SK-N-SH treated with all-trans-retinoic acid at 6 μM for 48 hours (cell line): ENCODE data around the gene STK17B.
A peak's percentile ranks its signal among the peaks of the same experiment; 100 is the strongest.

ENCODE experiments used
- ATAC-seq: fragments of 200-7000 bp; cut with Tn5 transposase; 3 replicates; pipeline ENCODE4 v1.9.1; 2020; ENCODE audit warnings: mild to moderate bottlenecking, moderate library complexity
- ARNTL ChIP-seq: fragments of 450-650 bp; formaldehyde crosslinking; IDR thresholded peaks from 2 replicates; pipeline ENCODE4 v1.5.0; 2020; ENCODE audit warnings: low read depth, mild to moderate bottlenecking, moderate library complexity, borderline replicate concordance
- BACH2 ChIP-seq: fragments of 250-450 bp; sonication (Bioruptor Pico); IDR thresholded peaks from 2 replicates; pipeline ENCODE4 v1.9.0; 2021; ENCODE audit warnings: mild to moderate bottlenecking, borderline replicate concordance
- CSDC2 ChIP-seq: fragments of 250-450 bp; sonication (Bioruptor Pico); IDR thresholded peaks from 2 replicates; pipeline ENCODE4 v1.5.0; 2020; ENCODE audit warnings: mild to moderate bottlenecking, moderate library complexity
- ESRRG ChIP-seq: fragments of 250-450 bp; sonication (Bioruptor Pico); IDR thresholded peaks from 2 replicates; pipeline ENCODE4 v1.6.1; 2021; ENCODE audit warnings: mild to moderate bottlenecking
- GLIS3 ChIP-seq: fragments of 250-450 bp; sonication (Bioruptor Pico); IDR thresholded peaks from 2 replicates; pipeline ENCODE4 v1.5.0; 2020; ENCODE audit warnings: mild to moderate bottlenecking, moderate library complexity
- ISL1 ChIP-seq: fragments of 250-450 bp; sonication (Bioruptor Pico); IDR thresholded peaks from 2 replicates; pipeline ENCODE4 v2.1.2; 2022; ENCODE audit warnings: mild to moderate bottlenecking, moderate library complexity
- OSR1 ChIP-seq: fragments of 250-450 bp; sonication (Bioruptor Pico); IDR thresholded peaks from 2 replicates; pipeline ENCODE4 v1.8.0; 2022; ENCODE audit warnings: moderate library complexity, mild to moderate bottlenecking, inconsistent platforms
- PPARA ChIP-seq: fragments of 250-450 bp; sonication (Bioruptor Pico); IDR thresholded peaks from 2 replicates; pipeline ENCODE4 v1.5.0; 2020; ENCODE audit warnings: mild to moderate bottlenecking, borderline replicate concordance
- SNAI2 ChIP-seq: fragments of 250-450 bp; sonication (Bioruptor Pico); IDR thresholded peaks from 2 replicates; pipeline ENCODE4 v1.5.0; 2020; ENCODE audit warnings: mild to moderate bottlenecking, moderate library complexity
- TCF4 ChIP-seq: fragments of 250-450 bp; sonication (Bioruptor Pico); IDR thresholded peaks from 2 replicates; pipeline ENCODE4 v1.8.0; 2021; ENCODE audit warnings: mild to moderate bottlenecking, moderate library complexity, borderline replicate concordance
- TOX ChIP-seq: fragments of 250-450 bp; sonication (Bioruptor Pico); IDR thresholded peaks from 2 replicates; pipeline ENCODE4 v1.8.0; 2021; ENCODE audit warnings: mild to moderate bottlenecking, moderate library complexity, borderline replicate concordance
- ZC3H10 ChIP-seq: fragments of 250-450 bp; sonication (Bioruptor Pico); IDR thresholded peaks from 2 replicates; pipeline ENCODE4 v1.5.1; 2021; ENCODE audit warnings: mild to moderate bottlenecking, moderate library complexity
- ZFP3 ChIP-seq: fragments of 250-450 bp; sonication (Bioruptor Pico); IDR thresholded peaks from 2 replicates; pipeline ENCODE4 v1.5.0; 2020; ENCODE audit warnings: mild to moderate bottlenecking, moderate library complexity
- ZNF565 ChIP-seq: fragments of 450-650 bp; formaldehyde crosslinking; conservative IDR thresholded peaks from 2 replicates; pipeline ENCODE4 v1.5.0; 2020; ENCODE audit warnings: low read depth, mild to moderate bottlenecking, moderate library complexity
- ZNF70 ChIP-seq: fragments of 450-650 bp; formaldehyde crosslinking; IDR thresholded peaks from 2 replicates; pipeline ENCODE4 v1.5.0; 2020; ENCODE audit warnings: mild to moderate bottlenecking, moderate library complexity
- ZNF8 ChIP-seq: fragments of 450-650 bp; formaldehyde crosslinking; IDR thresholded peaks from 2 replicates; pipeline ENCODE4 v1.5.0; 2020; ENCODE audit warnings: mild to moderate bottlenecking, moderate library complexity
- TF ChIP-seq, protein P1 (sequence below): fragments of 250-450 bp; sonication (Bioruptor Pico); IDR thresholded peaks from 2 replicates; pipeline ENCODE4 v1.8.0; 2021; ENCODE audit warnings: low read depth, mild to moderate bottlenecking, moderate library complexity, borderline replicate concordance
- TF ChIP-seq, protein P2 (sequence below): fragments of 250-450 bp; sonication (Bioruptor Pico); IDR thresholded peaks from 2 replicates; pipeline ENCODE4 v1.8.0; 2020; ENCODE audit warnings: mild to moderate bottlenecking, moderate library complexity, borderline replicate concordance
- TF ChIP-seq, protein P3 (sequence below): fragments of 250-450 bp; sonication (Bioruptor Pico); IDR thresholded peaks from 2 replicates; pipeline ENCODE4 v1.5.1; 2020; ENCODE audit warnings: low read depth, mild to moderate bottlenecking, moderate library complexity
- TF ChIP-seq, protein P4 (sequence below): fragments of 250-450 bp; sonication (Bioruptor Pico); IDR thresholded peaks from 2 replicates; pipeline ENCODE4 v1.5.1; 2021; ENCODE audit warnings: mild to moderate bottlenecking, moderate library complexity

STK17B gene

DNA sequence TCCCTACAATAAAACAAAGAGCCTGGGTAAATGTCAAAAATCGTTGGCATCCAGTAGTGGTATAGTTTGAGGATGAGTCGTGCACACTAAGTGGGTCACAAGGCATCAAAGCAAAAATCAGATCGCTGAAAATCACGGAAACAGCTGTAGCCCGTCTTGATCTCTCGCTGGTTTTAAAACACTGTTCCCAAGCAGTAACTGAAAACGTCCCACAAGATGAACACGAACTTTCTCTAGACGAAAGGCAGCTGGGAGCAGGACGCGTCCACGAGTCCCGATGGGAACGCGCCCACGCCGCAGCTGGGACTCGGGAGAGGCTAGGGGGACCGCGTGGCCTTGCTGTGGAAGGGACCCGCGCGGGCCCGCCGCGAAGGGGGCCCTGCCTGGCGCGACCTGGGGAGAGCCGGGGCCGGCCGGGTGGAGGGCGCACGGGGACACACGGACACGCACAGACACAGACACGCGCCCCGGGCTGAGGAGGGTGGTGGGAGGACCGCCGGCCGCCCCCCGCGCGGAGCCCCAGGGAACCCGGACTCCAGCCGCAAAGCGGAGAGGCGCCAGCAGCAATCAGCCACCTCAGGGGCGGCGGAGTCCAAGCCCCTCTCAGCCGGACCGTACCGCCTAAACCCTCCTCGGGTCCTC is 651 bp downstream of the STK17B start:
- TF ChIP-seq ZNF70 (CRISPR knock-in tag), result no peak
- no peak for TF ChIP-seq ISL1 (CRISPR knock-in tag)
- no peak for TF ChIP-seq ZC3H10 (CRISPR knock-in tag)
- TF ChIP-seq, protein P1, sequence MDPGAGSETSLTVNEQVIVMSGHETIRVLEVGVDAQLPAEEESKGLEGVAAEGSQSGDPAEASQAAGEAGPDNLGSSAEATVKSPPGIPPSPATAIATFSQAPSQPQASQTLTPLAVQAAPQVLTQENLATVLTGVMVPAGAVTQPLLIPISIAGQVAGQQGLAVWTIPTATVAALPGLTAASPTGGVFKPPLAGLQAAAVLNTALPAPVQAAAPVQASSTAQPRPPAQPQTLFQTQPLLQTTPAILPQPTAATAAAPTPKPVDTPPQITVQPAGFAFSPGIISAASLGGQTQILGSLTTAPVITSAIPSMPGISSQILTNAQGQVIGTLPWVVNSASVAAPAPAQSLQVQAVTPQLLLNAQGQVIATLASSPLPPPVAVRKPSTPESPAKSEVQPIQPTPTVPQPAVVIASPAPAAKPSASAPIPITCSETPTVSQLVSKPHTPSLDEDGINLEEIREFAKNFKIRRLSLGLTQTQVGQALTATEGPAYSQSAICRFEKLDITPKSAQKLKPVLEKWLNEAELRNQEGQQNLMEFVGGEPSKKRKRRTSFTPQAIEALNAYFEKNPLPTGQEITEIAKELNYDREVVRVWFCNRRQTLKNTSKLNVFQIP (CRISPR knock-in tag), result no peak
- no peak for TF ChIP-seq GLIS3 (CRISPR knock-in tag)
- no peak for TF ChIP-seq ZNF8 (CRISPR knock-in tag)
- no peak for TF ChIP-seq ZFP3 (CRISPR knock-in tag)
- no peak for TF ChIP-seq ZNF565
- no peak for TF ChIP-seq OSR1 (CRISPR knock-in tag)
- no peak for TF ChIP-seq TCF4 (CRISPR knock-in tag)
- TF ChIP-seq CSDC2 (CRISPR knock-in tag), result no peak
- TF ChIP-seq, protein P2, sequence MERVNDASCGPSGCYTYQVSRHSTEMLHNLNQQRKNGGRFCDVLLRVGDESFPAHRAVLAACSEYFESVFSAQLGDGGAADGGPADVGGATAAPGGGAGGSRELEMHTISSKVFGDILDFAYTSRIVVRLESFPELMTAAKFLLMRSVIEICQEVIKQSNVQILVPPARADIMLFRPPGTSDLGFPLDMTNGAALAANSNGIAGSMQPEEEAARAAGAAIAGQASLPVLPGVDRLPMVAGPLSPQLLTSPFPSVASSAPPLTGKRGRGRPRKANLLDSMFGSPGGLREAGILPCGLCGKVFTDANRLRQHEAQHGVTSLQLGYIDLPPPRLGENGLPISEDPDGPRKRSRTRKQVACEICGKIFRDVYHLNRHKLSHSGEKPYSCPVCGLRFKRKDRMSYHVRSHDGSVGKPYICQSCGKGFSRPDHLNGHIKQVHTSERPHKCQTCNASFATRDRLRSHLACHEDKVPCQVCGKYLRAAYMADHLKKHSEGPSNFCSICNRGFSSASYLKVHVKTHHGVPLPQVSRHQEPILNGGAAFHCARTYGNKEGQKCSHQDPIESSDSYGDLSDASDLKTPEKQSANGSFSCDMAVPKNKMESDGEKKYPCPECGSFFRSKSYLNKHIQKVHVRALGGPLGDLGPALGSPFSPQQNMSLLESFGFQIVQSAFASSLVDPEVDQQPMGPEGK, result no peak
- no peak for TF ChIP-seq ESRRG
- TF ChIP-seq BACH2, result no peak
- TF ChIP-seq, protein P3, sequence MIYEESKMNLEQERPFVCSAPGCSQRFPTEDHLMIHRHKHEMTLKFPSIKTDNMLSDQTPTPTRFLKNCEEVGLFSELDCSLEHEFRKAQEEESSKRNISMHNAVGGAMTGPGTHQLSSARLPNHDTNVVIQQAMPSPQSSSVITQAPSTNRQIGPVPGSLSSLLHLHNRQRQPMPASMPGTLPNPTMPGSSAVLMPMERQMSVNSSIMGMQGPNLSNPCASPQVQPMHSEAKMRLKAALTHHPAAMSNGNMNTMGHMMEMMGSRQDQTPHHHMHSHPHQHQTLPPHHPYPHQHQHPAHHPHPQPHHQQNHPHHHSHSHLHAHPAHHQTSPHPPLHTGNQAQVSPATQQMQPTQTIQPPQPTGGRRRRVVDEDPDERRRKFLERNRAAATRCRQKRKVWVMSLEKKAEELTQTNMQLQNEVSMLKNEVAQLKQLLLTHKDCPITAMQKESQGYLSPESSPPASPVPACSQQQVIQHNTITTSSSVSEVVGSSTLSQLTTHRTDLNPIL (CRISPR knock-in tag), result no peak
- TF ChIP-seq, all 23 proteins: peak for 0
- ATAC-seq, result peak; percentile 39

DNA sequence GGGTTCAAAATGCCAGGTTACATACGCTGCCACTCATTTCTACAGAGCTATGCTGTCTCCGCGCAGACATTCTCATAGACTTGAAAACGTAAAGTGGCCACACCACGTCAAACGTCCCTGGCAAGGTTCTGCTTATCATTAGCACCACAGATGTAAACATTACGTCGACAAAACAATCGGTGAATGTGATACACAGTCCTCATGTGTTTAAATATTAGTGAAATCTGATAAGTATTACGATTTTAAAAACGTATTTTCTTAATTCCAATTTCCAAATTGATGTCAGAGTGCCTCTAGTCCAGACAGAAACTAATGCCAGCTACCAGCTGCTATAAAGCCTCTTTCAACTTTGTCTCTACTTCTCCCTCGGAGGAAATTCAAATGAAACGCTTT is 1.2 kb downstream of the STK17B start:
- TF ChIP-seq TOX (CRISPR knock-in tag) (no peak), ARNTL (no peak), ZFP3 (CRISPR knock-in tag) (no peak)
- TF ChIP-seq, protein P2, result no peak

DNA sequence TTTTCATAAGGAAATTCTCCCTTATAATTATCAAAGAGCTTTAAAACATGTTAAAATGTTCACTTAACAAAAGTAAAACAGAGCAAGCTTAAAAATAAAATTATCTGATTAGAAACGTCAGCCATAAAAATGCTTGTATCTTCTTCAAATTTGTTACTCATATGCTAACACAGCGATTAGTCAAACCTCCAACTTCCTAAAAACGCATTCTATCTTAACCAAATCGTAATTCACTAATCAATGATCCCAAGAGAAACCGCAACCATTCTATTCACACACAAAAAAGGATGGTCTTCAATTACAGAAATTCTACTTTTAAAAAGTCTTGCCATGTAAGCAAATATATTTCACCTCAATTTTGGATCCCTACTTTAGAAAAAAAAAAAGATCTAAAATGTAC is 1.9 kb downstream of the STK17B start:
- ATAC-seq, result no peak
- TF ChIP-seq GLIS3 (CRISPR knock-in tag), result no peak
- TF ChIP-seq, protein P4, sequence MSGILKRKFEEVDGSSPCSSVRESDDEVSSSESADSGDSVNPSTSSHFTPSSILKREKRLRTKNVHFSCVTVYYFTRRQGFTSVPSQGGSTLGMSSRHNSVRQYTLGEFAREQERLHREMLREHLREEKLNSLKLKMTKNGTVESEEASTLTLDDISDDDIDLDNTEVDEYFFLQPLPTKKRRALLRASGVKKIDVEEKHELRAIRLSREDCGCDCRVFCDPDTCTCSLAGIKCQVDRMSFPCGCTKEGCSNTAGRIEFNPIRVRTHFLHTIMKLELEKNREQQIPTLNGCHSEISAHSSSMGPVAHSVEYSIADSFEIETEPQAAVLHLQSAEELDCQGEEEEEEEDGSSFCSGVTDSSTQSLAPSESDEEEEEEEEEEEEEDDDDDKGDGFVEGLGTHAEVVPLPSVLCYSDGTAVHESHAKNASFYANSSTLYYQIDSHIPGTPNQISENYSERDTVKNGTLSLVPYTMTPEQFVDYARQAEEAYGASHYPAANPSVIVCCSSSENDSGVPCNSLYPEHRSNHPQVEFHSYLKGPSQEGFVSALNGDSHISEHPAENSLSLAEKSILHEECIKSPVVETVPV, result no peak
- no peak for TF ChIP-seq ISL1 (CRISPR knock-in tag)
- no peak for TF ChIP-seq SNAI2
- TF ChIP-seq CSDC2 (CRISPR knock-in tag), result no peak
- TF ChIP-seq OSR1 (CRISPR knock-in tag), result no peak
- no peak for TF ChIP-seq BACH2
- TF ChIP-seq ZNF70 (CRISPR knock-in tag), result no peak
- TF ChIP-seq PPARA (CRISPR knock-in tag), result no peak
- TF ChIP-seq, protein P2, result no peak
- no peak for TF ChIP-seq ARNTL
- TF ChIP-seq, protein P1 (CRISPR knock-in tag), result no peak
- TF ChIP-seq TCF4 (CRISPR knock-in tag), result no peak
- TF ChIP-seq, all 23 proteins: peak for 0

More for the DNA sequence above, 1.2 kb downstream of the STK17B start:
- peak; percentile 47 for ATAC-seq
